Astrocyte (in vitro differentiated cells and primary cell): ENCODE results near the gene TKTL1. TPM values are rescaled to one million over a fixed set of nuclear protein-coding genes. Genes with fewer than 3 reads are reported as not detected.
"Not testable (repeated sequence)": the region's sequence is repeated elsewhere in the genome, so short reads cannot be mapped to it uniquely, and the experiment has no call there.

Source experiments
- DNase-seq: peaks from one replicate; pipeline ENCODE4 v3.0.0-alpha.2; 2010; ENCODE audit warnings: low read depth
- FAIRE-seq: peaks from 2 replicates; lab custom pipeline; 2011; peaks lifted over from hg19 to GRCh38; lab: Jason Lieb, UNC
- H2AFZ ChIP-seq: 2 replicates; pipeline ENCODE4 v1.6.0; 2012; ENCODE audit warnings: low read depth, low read length, inconsistent platforms
- H3K27ac ChIP-seq: 2 replicates; pipeline ENCODE4 v1.5.1; 2011; ENCODE audit warnings: low read depth, low read length, inconsistent platforms
- H3K27me3 ChIP-seq: 2 replicates; pipeline ENCODE4 v1.6.0; 2011; ENCODE audit warnings: low read length, inconsistent platforms; ENCODE audit not compliant: insufficient read depth
- H3K36me3 ChIP-seq: 2 replicates; pipeline ENCODE4 v1.5.1; 2011; ENCODE audit warnings: low read length, inconsistent platforms; ENCODE audit not compliant: insufficient read depth
- H3K4me1 ChIP-seq: 2 replicates; pipeline ENCODE4 v1.5.1; 2011; ENCODE audit warnings: low read length, inconsistent platforms; ENCODE audit not compliant: insufficient read depth
- H3K4me2 ChIP-seq: 2 replicates; pipeline ENCODE4 v1.6.0; 2012; ENCODE audit warnings: low read length, inconsistent platforms
- H3K4me3 ChIP-seq: 2 replicates; pipeline ENCODE4 v1.5.1; 2011; ENCODE audit warnings: low read depth, mild to moderate bottlenecking, low read length, inconsistent platforms; ENCODE audit not compliant: insufficient read depth
- H3K79me2 ChIP-seq: 2 replicates; pipeline ENCODE4 v1.6.0; 2012; ENCODE audit warnings: mild to moderate bottlenecking, low read length, inconsistent platforms; ENCODE audit not compliant: insufficient read depth
- H3K9ac ChIP-seq: 2 replicates; pipeline ENCODE4 v1.6.0; 2012; ENCODE audit warnings: mild to moderate bottlenecking, low read length, inconsistent platforms
- H3K9me3 ChIP-seq: 2 replicates; pipeline ENCODE4 v1.5.1; 2012; ENCODE audit warnings: low read depth, mild to moderate bottlenecking, low read length, inconsistent platforms; ENCODE audit not compliant: insufficient read depth
- H4K20me1 ChIP-seq: 2 replicates; pipeline ENCODE4 v1.6.0; 2012; ENCODE audit warnings: low read length, inconsistent platforms; ENCODE audit not compliant: insufficient read depth
- H3K27ac Mint-ChIP-seq: one replicate; pipeline ENCODE4 v1.8.0; 2021; ENCODE audit warnings: mild to moderate bottlenecking, mixed read lengths; ENCODE audit not compliant: unreplicated experiment
- H3K27me3 Mint-ChIP-seq: one replicate; pipeline ENCODE4 v1.8.0; 2021; ENCODE audit warnings: low read depth, mixed read lengths; ENCODE audit not compliant: unreplicated experiment
- H3K36me3 Mint-ChIP-seq: one replicate; pipeline ENCODE4 v1.8.0; 2021; ENCODE audit warnings: low read depth, mixed read lengths; ENCODE audit not compliant: unreplicated experiment
- H3K4me1 Mint-ChIP-seq: one replicate; pipeline ENCODE4 v1.8.0; 2021; ENCODE audit warnings: low read depth, mixed read lengths; ENCODE audit not compliant: unreplicated experiment
- H3K4me3 Mint-ChIP-seq: one replicate; pipeline ENCODE4 v1.8.0; 2021; ENCODE audit warnings: mild to moderate bottlenecking, moderate library complexity, mixed read lengths; ENCODE audit not compliant: unreplicated experiment
- H3K9me3 Mint-ChIP-seq: one replicate; pipeline ENCODE4 v1.8.0; 2021; ENCODE audit warnings: mild to moderate bottlenecking, mixed read lengths; ENCODE audit not compliant: unreplicated experiment
- total RNA-seq: library from RNA; stranded (reverse); gene quantifications from 2 replicates; pipeline ENCODE4 v1.2.1, GENCODE V29; 2021

Gene TKTL1
- total RNA-seq, 1 donor from 2014 or later = not detected

- not testable (repeated sequence) for H3K4me1 ChIP-seq, H2AFZ ChIP-seq, H3K36me3 Mint-ChIP-seq, H3K4me3 Mint-ChIP-seq, H3K9me3 Mint-ChIP-seq, H3K27ac Mint-ChIP-seq, H3K4me3 ChIP-seq, H3K4me2 ChIP-seq, H3K79me2 ChIP-seq, H3K9ac ChIP-seq, FAIRE-seq, H3K27me3 ChIP-seq, H4K20me1 ChIP-seq, DNase-seq, H3K27me3 Mint-ChIP-seq, H3K9me3 ChIP-seq, H3K36me3 ChIP-seq, H3K4me1 Mint-ChIP-seq, H3K27ac ChIP-seq
Measured at GRCh38 chrX:154263072-154263471, 32.5 kb upstream of the TKTL1 start.

GRCh38 chrX:154269245-154269644 is 26.4 kb upstream of the TKTL1 start:
- not testable (repeated sequence) for H3K79me2 ChIP-seq, H3K4me3 Mint-ChIP-seq, FAIRE-seq, H2AFZ ChIP-seq, H3K36me3 ChIP-seq, H3K4me2 ChIP-seq, H3K27ac Mint-ChIP-seq, H3K9me3 ChIP-seq, H3K4me1 Mint-ChIP-seq, H3K4me1 ChIP-seq, H3K4me3 ChIP-seq, H3K27me3 Mint-ChIP-seq, DNase-seq, H3K27me3 ChIP-seq, H3K27ac ChIP-seq, H3K9ac ChIP-seq, H4K20me1 ChIP-seq, H3K36me3 Mint-ChIP-seq, H3K9me3 Mint-ChIP-seq

GRCh38 chrX:154284489-154285338 is 10.9 kb upstream of the TKTL1 start:
- not testable (repeated sequence) for H3K27ac ChIP-seq, H3K4me3 Mint-ChIP-seq, H3K36me3 Mint-ChIP-seq, H2AFZ ChIP-seq, H3K9me3 Mint-ChIP-seq, H3K4me1 ChIP-seq, H3K4me3 ChIP-seq, H3K9ac ChIP-seq, DNase-seq, H3K27me3 ChIP-seq, H3K27me3 Mint-ChIP-seq, H3K27ac Mint-ChIP-seq, H3K9me3 ChIP-seq, H3K4me1 Mint-ChIP-seq, H3K79me2 ChIP-seq, FAIRE-seq, H3K36me3 ChIP-seq, H3K4me2 ChIP-seq, H4K20me1 ChIP-seq

- not testable (repeated sequence) for H3K27ac Mint-ChIP-seq, H3K36me3 ChIP-seq, H3K4me1 ChIP-seq, H3K27me3 ChIP-seq, H3K79me2 ChIP-seq, H3K9ac ChIP-seq, H3K36me3 Mint-ChIP-seq, H3K27ac ChIP-seq, H4K20me1 ChIP-seq, H3K9me3 ChIP-seq, H3K4me3 Mint-ChIP-seq, DNase-seq, H2AFZ ChIP-seq, H3K9me3 Mint-ChIP-seq, H3K4me1 Mint-ChIP-seq, FAIRE-seq, H3K27me3 Mint-ChIP-seq, H3K4me2 ChIP-seq, H3K4me3 ChIP-seq
Measured at GRCh38 chrX:154286406-154286805, 9.2 kb upstream of the TKTL1 start.
